ENCODE measurements around the gene LEFTY1. TPM values are rescaled to one million over a fixed set of nuclear protein-coding genes. Genes with fewer than 3 reads are reported as not detected.

The LEFTY1 gene
- total and polyA plus RNA-seq, 2 of the 13 experiments (the other 11 are each of a cell fraction or from before 2014, with no cell fraction given) = 0.29 to 0.79 TPM

- no TSS peak for BruUV-seq (replicated peaks)
- POLR2A ChIA-PET = no interaction called here
- no peak for FAIRE-seq
Measured at GRCh38 chr1:225917101-225917500, 28.2 kb upstream of the LEFTY1 start.

More at GRCh38 chr1:225917101-225917500, 28.2 kb upstream of the LEFTY1 start:
- in situ Hi-C loops (cut with HindIII; ENCODE audit: extremely low pct_ligation_motif_present, low pct_unique_long_range_greater_than_20kb) = no loop called here
- Histone ChIP-seq H2AFZ (ENCODE audit: low read length) (no peak overlapping the region), H3K27me3 (ENCODE audit: control insufficient read depth in 1 of 2, insufficient read depth in 2 of 2, low read length in 2 of 2) (no peaks in the 10 kb centered on the region), H3K79me2 (ENCODE audit: insufficient read depth, low read length) (no peaks in the 10 kb centered on the region), H4K20me1 (ENCODE audit: insufficient read depth, low read length) (no peaks in the 10 kb centered on the region), H3K9me3 (ENCODE audit: low read length) (no peaks in the 10 kb centered on the region), H3K4me2 (ENCODE audit: low read depth, low read length) (no peak overlapping the region), H3K36me3 (replicated peaks in 1 of 2; ENCODE audit: control insufficient read depth in 1 of 2, insufficient read depth in 2 of 2, low read length in 2 of 2) (peaks cover 7 to 31% of the 10 kb centered on the region in 2 experiments; a peak in 4 of 5 replicates), H3K4me1 (ENCODE audit: insufficient read depth, low read length) (0 out of 2 replicates have a peak, but pooled peaks cover 3% of the 10 kb centered on the region), H3K27ac (ENCODE audit: extremely low read length, insufficient read depth, low read length) (no peak overlapping the region), H3K4me3 (replicated peaks in 1 of 3; ENCODE audit: insufficient read depth in 1 of 3, low read depth in 2 of 3, low read length in 3 of 3) (no peak overlapping the region), H3K9ac (ENCODE audit: insufficient read depth, low read depth, low read length) (no peak overlapping the region)
- DNase-seq (ENCODE audit: low spot score) = no peak
- ATAC-seq = no peak
- WGBS (ENCODE audit: low lambda C conversion rate) = 97% methylated on average over 3 of the region's 3 CpGs
- TF ChIP-seq ZNF772 (CRISPR knock-in tag; IDR thresholded peaks at IDR 0.05) = no peak
- no peak for TF ChIP-seq PAF1 (CRISPR knock-in tag; IDR thresholded peaks at IDR 0.05)
- TF ChIP-seq KIAA2018 (CRISPR knock-in tag; IDR thresholded peaks at IDR 0.05; ENCODE audit: borderline replicate concordance) = no peak
- TF ChIP-seq ZNF674 (CRISPR knock-in tag; IDR thresholded peaks at IDR 0.05; ENCODE audit: low read depth) = no peak
- no peak for TF ChIP-seq ZNF138 (CRISPR knock-in tag; IDR thresholded peaks at IDR 0.05; ENCODE audit: low read depth)
- CTCF ChIA-PET (ENCODE audit: low intra/inter-chr PET ratio, low total read pairs) = no interaction called here
- intact Hi-C loops (cut with micrococcal nuclease; ENCODE audit: unreplicated experiment) = no loop called here
